ENCODE measurements around the gene CCNY. TPM values are rescaled to one million over a fixed set of nuclear protein-coding genes. Genes with fewer than 3 reads are reported as not detected.

CCNY gene
- total RNA-seq, 1 donor from 2014 or later: 27.2 TPM

GRCh38 chr10:35331894-35332640 is 4.2 kb upstream of the CCNY start:
- DNase-seq (ENCODE audit: low read depth): peak; percentile 99
- no peak for TF ChIP-seq CTCF (conservative IDR thresholded peaks at IDR 0.05; ENCODE audit: low read depth, low read length)
- H3K4me3 ChIP-seq (ENCODE audit: low read depth, low read length): no peak overlapping the region

- peak overlapping the region; percentile 85 for H3K4me3 ChIP-seq (ENCODE audit: low read depth, low read length)
- DNase-seq (ENCODE audit: low read depth): no peak
- TF ChIP-seq CTCF (conservative IDR thresholded peaks at IDR 0.05; ENCODE audit: low read depth, low read length): no peak
Measured at GRCh38 chr10:35334297-35334696, 2.0 kb upstream of the CCNY start.

- DNase-seq (ENCODE audit: low read depth): peak; percentile 56
- peak overlapping the region; percentile 85 for H3K4me3 ChIP-seq (ENCODE audit: low read depth, low read length)
- no peak for TF ChIP-seq CTCF (conservative IDR thresholded peaks at IDR 0.05; ENCODE audit: low read depth, low read length)
Measured at GRCh38 chr10:35335133-35336083, 901 bp upstream of the CCNY start.

GRCh38 chr10:35336921-35337823 is 863 bp downstream of the CCNY start:
- no peak for DNase-seq (ENCODE audit: low read depth)
- peak overlapping the region; percentile 78 for H3K4me3 ChIP-seq (ENCODE audit: low read depth, low read length)
- TF ChIP-seq CTCF (conservative IDR thresholded peaks at IDR 0.05; ENCODE audit: low read depth, low read length): no peak

- TF ChIP-seq CTCF (conservative IDR thresholded peaks at IDR 0.05; ENCODE audit: low read depth, low read length): no peak
- H3K4me3 ChIP-seq (ENCODE audit: low read depth, low read length): no peak overlapping the region
- no peak for DNase-seq (ENCODE audit: low read depth)
Measured at GRCh38 chr10:35339942-35340341, 3.6 kb downstream of the CCNY start.

- no peak for DNase-seq (ENCODE audit: low read depth)
- no peak for TF ChIP-seq CTCF (conservative IDR thresholded peaks at IDR 0.05; ENCODE audit: low read depth, low read length)
Measured at GRCh38 chr10:35340975-35341374, 4.7 kb downstream of the CCNY start.

More at GRCh38 chr10:35340975-35341374, 4.7 kb downstream of the CCNY start:
- H3K4me3 ChIP-seq (ENCODE audit: low read depth, low read length): no peak overlapping the region

Data from epithelial cell of proximal tubule (primary cell).